ENCODE measurements around the gene PTGES2.

DNA sequence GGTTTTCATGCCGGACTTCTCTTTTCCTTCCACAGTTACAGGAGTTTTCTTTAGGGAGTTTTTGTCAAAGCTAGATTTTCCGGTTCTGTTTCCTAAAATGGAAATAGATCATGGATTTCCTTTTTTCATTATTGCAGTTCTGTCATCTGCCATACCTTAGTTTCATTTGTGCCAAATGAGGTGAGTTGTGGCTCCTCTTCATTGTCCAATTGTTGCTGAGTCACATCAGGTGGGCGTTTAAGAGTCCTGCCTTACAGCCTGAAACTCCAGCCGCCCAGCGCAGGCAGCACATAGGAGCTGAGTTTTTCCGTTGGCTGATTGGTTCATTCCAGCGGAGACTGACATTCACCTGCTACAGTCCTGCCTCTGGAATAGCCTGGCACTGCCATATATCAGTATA is 45.4 kb downstream of the PTGES2 start:
- TF ChIP-seq, protein P1, sequence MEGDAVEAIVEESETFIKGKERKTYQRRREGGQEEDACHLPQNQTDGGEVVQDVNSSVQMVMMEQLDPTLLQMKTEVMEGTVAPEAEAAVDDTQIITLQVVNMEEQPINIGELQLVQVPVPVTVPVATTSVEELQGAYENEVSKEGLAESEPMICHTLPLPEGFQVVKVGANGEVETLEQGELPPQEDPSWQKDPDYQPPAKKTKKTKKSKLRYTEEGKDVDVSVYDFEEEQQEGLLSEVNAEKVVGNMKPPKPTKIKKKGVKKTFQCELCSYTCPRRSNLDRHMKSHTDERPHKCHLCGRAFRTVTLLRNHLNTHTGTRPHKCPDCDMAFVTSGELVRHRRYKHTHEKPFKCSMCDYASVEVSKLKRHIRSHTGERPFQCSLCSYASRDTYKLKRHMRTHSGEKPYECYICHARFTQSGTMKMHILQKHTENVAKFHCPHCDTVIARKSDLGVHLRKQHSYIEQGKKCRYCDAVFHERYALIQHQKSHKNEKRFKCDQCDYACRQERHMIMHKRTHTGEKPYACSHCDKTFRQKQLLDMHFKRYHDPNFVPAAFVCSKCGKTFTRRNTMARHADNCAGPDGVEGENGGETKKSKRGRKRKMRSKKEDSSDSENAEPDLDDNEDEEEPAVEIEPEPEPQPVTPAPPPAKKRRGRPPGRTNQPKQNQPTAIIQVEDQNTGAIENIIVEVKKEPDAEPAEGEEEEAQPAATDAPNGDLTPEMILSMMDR (IDR thresholded peaks at IDR 0.05; ENCODE audit: low read length) = no peak
- TF ChIP-seq EZH2phosphoT487 (IDR thresholded peaks at IDR 0.05; ENCODE audit: low read length) (no peak), EZH2 (optimal IDR thresholded peaks at IDR 0.05; ENCODE audit: low read depth, low read length) (no peak)

Measured in MM.1S (cell line).